GM19467 (cell line): ENCODE measurements around the gene CCDC8.
"Not testable (repeated sequence)": the region's sequence is repeated elsewhere in the genome, so short reads cannot be mapped to it uniquely, and the experiment has no call there.

Experiments used
- ATAC-seq: cut with Tn5 transposase; IDR thresholded peaks from one replicate; pipeline ENCODE4 v1.9.1; 2021; ENCODE audit warnings: mild to moderate bottlenecking, moderate library complexity; ENCODE audit not compliant: unreplicated experiment

The CCDC8 gene

DNA sequence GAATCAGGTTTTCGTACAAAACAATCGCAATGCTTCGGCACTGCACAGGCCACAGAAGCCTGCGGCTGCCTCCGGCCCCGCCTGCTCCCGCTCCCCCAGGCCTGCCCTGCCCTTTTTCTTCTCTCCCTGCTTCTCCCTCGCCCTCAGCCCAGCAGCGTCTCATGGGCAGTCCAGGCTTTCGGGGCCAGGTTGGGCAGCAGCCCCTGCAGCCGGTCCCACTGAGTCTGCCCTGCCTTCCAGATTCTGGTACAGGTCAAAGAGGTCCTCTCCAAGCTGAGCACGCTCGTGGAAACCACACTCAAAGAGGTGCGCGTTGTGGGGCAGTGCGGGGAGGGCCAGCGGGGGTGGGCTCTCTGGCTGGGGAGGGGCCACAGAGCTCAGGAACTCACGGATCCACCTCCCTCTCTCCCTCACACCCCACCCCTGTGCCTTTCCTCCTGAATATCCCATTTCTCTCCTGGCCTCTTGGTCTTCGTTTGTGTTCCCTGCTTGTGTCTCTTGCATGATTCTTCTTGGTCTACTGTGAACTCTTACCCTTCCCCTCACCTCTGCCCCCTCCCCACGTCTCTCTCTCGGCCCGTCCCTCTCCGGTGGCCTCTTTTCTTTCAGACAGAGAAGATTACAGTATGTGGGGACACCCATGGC lies 30.1 kb downstream of the CCDC8 start:
- ATAC-seq: no peak

DNA sequence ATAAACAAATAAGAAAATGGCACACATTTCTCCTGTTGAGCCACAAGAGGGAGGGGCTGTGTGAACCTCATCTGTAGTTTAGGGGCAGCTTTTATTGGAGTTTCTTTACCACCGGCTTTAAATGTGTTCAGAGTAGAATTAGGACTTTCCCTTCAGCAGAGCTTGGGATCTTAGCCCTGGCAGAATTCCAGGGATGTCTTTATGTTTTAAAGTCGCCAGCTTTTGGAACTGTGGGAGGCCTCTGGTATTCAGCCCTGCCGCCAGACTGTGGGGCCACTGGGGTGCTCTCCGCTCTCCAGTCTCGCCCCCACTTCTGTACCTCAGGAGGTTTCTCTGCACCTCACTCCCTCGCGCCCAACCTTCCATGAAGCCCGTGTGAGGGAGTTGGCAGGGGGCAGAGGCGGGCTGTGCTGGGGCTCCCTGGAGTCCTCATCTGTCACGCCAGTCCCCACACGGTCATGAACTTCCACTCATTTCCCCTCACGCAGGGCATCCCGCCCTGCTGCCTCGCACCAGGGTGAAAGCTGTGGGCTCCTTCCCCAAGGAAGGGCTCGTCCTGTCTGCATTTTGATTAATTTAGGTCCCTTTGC lies 31.5 kb downstream of the CCDC8 start:
- no peak for ATAC-seq

DNA sequence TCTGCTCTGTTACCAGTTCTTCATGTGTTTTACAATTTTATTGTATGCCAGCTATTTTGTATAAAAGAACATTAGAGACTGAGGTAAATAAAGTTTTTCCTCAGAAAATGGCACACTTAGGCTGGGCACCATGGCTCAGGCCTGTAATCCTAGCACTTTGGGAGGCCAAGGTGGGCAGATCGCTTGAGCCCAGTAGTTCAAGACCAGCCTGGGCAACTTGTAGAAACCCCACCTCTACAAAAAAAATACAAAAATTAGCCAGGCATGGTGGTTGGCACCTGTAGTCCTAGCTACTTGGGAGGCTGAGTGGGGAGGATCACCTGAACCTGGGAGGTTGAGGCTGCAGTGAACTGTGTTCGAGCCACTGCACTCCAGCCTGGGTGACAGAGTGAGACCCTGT lies 32.0 kb downstream of the CCDC8 start:
- no peak for ATAC-seq

DNA sequence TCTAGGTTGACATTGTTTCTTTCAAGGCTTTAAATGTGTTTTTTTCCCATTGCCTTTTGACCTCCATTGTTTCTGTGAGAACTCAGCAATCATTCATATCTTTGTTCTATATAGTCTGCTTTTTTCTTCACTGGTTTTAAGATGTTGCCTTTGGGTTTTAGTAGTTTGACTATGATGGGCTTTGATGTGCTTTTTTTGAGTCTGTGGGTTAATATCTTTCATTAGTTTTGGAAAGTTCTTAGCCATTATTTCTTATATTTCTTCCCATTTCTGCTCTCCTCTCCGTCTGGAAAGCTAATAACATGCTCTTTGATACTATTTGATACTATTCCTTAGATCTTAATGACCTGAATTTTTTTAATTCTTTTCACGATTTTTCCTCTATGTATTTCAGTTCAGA lies 32.7 kb downstream of the CCDC8 start:
- no peak for ATAC-seq

DNA sequence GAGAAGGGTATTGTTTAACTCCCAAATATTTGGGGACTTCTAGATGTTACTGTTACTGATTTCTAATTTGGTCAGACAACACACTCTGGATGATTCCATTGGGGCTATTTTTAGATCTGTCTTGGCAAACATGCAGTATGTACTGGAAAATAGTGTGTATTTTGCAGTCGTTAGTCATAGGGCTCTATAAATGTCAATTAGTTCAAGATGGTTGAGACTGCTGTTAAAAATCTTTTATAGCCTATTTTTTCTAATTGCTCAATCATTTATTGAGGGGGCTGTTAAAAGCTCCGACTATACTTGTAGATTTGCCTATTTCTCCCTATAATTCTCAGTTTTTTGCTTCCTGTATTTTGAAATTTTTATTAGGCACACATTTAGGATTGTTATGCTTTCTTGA lies 35.1 kb downstream of the CCDC8 start:
- no peak for ATAC-seq

DNA sequence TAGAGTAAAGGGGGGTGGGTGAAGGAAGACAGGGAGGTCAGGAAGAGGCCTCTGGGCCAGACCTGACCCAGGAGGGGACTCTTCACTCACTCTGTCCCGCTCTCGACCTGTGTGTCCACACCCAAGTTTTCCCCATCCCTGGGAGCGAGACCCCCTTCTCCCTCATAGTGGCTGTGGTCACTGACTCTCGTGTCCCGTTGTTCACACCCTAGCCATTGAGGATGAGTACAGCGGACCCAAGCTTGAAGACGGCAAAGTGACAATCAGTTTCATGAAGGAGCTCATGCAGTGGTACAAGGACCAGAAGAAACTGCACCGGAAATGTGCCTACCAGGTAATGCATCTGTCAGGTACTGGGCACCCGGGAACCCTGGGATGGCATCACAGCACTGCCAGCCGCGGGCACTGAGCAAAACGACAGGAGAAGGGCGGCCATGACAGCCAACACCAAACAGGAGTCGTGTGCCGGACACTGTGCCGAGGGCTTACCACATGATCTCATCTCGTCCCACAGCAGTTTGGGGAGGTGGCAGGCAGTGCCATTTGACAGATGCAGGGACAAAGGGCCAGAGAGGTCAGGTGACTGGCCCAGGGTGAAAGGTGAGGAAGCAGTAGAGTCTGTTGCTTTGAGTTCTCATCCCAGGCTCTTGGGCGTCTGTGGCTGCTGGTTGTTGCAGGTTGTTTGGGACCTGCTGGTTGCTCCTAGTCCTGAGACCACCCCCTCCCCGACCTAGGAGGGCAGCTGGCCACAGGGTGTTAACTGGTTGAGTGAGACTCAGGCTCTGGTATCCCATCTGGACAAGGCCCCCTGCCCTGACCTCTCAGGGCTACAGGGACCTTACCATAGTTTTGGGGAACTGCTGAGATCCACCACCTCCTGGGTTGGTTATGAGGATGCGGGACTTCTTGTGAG lies 36.9 kb downstream of the CCDC8 start:
- ATAC-seq: no peak

DNA sequence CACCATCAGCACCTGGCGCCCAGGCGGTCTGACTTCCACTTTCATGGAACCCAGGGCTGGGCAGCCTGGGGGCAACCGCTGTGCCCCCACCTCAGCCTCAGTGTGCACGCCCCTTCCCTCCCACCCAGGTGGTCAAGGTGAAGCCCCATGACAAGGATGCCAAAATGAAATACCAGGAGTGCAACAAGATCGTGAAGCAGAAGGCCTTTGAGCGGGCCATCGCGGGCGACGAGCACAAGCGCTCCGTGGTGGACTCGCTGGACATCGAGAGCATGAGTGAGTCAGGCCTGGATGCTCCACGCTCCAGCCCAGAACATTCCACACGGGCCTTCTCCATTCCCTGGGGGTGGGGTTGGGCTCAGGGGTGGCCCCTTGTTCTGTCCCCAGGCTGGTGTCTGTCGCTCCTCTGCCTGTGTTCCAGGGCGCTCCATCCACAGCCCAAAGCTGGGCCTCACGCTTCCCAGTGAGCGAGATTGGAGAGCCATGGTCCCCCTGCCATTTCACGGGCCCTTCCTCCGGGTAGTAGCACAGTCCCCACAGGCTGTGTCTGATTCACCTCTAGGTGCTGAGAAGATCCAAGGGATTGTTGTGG lies 37.8 kb downstream of the CCDC8 start:
- ATAC-seq: not testable (repeated sequence)

DNA sequence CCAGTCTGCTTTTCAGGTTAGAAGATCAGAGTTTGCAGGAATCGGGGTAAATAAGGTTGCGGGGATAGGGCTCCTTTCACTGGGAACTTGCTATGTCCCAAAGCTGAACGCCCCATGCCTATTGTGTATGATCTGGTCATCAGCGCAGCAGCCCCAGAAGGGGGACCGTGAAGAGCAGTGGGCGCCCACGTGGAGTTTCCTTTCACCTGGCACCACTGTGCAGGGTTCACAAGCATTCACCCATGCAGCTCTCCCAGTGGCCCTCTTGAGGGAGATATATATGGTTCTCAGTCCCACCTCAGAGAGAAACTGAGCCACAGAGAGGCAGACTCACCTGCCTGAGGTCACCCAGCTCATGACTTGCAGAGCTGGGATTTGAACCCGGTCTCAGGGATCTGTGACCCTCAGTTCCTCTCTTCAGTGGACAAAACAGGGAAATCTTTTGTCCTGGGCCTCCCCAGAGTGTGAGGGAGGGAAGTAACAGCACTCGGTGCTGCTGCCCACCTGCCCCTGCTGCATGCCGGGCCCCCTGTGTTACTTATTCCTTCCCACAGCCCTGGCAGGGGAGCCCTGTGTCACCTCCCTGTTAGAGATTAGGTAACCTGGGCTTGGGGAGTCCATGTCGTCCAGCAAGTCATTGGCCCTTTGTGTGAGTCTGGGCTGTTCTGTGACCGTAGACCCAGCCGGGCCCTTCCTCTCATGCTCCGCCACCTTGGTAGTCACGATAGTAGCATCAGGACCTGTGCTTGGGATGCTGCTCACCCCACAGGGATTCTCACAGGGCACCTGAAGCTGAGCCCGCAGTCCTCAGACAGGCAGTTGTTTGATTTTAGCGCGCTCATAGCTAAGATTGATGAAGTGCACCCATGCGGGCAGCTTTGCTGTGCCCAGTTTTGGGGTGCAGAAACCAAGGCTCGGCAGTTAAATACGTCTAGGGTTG lies 38.6 kb downstream of the CCDC8 start:
- no peak for ATAC-seq

DNA sequence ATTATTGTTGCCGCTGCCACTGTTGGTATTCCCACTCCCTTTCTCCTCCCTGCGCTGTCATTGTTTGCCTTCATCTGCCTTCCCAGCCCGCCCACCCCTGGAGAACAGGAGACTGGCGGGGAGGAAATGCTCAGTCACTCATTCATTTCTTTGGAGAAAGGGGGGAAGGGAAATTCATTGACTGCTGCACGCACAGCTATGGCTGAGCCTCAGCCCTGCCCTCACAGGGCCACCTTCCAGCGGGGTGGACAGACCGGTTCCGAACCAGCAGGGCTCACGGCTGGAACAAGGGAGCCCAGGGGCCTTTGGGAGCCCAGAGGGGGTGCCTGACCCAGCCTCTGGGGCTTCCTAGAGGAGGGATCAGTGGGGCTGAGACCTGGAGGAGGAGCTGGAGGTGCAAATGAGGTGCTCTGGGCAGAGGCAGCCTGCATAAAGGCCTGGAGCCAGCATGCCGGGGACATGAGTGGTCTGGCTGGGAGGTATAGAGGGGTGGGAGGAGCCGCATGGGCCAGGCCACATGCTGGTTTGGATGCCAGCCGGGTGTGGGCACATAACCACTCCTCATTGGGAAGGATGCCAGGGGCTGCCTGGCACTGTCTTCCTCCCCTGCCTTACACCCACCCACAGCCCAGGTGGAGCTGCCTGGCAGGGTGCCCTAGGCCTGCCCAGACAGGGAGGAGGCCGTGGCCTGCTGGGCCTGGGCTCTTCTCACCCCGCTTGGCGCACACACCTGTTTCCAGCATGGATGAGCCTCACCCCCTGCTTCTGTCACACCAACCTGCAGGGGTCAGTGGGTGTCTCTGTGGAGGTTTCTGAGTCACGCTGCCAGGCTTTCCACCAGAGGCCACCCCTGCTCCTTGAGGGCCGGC lies 39.6 kb downstream of the CCDC8 start:
- no peak for ATAC-seq

DNA sequence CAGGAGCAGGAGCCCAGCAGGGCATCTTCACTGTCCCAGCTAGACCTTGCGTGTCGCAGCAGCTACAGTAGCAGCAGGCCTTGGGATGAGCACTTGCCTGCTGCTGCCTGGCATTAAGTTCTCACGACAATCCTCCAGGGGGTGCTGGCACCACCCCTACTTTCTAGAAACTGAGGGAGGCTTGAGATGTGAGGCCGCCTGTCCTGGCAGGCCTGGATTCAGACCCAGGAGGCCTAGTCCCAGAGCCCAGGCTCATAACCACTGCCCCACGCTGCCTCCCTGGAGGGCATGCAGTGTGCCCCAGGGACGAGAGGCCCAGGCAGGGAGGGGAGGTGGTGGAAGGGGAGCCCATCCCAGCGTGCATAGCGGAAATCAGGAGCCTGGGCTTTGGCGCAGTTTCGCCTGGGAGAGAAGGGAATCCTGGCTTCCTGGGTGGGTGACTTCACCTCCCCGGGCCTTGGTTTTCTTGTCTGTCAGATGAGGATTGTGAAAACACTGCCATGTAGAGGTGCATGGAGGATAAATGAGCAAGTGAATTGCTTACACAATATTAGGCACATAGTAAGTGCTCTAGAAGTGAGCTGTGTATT lies 40.4 kb downstream of the CCDC8 start:
- ATAC-seq: no peak

DNA sequence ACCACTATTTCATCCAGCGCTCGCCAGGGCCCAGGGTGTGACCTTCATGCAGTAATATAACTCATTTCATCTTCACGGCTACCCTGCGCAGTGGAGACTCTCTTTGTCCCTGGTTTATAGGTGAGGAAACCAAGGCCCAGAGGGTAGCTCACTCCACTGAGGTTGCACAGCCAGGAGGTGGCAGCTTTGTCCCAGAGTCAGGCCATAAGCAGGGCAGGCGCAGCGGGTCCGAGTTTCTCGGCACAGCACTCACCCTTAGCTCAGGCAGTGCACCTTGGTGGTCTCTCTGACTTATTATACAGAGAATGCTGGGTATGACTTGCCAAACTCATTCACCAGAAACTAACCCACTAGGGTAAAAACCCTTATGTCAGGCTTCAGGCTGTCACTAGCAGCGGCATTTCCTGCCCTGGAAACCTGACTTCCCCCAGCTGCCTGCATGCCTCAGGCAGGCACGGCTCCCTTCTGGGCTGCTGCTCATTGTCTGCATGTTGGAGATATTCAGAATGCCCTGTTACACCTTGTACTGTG lies 41.9 kb downstream of the CCDC8 start:
- no peak for ATAC-seq

DNA sequence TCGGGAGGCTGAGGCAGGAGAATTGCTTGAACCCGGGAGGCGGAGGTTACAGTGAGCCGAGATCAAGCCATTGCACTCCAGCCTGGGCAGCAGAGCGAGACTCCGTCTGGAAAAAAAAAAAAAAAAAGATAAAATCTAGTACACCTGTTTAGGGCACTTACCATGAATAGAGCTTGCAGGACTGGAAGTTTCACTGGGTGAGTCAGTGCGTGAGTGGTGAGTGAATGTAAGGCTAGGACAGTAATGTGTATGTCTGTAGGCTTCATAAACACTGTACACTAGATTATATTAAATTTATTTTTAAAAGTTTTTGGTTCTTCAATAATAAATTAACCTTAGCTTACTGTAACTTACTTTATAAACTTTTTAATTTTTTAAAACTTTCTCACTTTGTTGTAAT lies 43.5 kb downstream of the CCDC8 start:
- no peak for ATAC-seq

DNA sequence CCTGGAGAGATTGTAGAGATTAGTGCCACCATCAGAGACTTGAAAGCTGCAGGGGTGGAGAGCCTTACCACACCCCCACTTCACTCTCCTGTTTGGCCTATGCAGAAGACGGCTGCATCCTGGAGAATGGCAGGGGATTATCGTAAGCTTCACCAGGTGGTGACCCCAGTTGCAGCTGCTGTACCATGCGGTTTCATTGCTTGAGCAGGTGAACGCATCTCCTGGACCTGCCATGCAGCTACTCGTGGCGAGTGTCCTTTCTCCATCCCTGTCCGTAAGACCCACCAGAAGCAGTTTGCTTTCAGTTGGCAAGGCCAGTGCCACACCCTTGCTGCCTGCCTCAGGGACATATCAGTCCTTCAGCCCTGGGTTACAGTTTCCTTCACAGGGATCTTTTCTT lies 45.2 kb downstream of the CCDC8 start:
- no peak for ATAC-seq

DNA sequence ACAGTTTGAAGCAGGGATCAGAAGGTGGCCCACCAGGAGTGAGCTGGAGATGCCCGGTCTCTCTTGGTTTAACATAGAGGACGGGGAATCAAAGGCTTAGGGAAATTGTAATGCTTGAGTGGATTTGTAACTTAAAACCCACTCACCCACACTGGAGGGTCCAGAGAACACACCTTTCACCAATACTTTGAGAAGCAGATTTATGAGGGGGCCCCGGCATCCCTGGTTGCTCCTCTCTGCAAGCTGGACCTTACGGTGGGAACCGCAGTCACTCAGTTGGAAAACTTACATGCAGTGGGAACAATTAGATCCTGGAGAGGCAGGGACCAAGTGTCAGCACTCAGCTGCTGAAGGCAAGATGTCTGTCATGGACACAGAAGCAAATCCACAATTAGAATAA lies 45.9 kb downstream of the CCDC8 start:
- no peak for ATAC-seq

DNA sequence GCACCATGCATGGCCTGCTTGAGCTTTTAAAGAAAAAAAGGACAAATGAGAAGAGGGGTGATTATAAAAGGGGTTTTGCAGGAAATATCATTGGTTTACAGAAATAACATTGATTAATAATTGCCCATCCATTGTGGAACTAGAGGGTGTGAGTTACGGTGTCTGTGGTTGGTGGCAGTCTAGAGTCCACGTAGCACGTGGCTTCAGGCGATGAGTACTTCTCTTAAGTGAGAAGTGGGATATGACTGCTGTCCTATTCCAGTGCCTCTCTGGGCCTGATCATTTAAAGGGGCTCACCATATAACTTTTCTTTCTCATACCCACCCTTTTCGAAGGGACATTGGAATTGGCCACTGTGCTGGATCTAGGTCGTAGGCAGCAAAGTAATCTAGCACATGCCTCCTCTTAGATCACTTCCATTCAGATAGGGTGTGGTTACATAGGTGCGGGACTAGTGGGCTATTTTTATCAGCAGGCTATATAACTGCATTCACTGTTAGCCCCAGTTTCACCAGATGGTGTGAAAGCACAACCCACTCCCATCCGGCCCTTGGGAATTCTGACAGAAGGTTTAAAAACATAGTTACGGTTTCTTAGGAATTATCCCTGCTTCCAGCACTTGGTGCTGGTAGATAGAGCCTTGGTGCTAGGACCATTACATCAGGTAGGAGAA lies 46.6 kb downstream of the CCDC8 start:
- no peak for ATAC-seq

DNA sequence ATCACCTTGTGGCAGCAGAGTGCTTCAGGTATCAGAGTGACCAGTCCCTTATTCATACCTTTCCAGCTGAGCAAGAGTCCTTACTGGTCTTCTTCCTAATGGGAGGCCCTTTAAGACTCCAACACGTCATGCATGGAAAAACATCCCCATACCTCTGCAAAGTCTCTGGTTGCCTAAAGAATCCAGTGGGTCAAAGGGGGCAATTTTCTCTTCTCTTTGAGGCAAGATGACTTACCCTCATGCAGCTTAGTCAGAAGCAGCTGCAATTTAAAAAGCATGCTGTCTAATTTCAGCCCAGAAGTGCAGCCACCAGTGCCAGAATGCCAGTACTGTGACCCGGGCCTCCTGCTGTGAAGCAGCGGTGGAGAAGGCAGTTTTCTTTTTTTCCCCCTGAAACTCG lies 47.8 kb downstream of the CCDC8 start:
- ATAC-seq: no peak

DNA sequence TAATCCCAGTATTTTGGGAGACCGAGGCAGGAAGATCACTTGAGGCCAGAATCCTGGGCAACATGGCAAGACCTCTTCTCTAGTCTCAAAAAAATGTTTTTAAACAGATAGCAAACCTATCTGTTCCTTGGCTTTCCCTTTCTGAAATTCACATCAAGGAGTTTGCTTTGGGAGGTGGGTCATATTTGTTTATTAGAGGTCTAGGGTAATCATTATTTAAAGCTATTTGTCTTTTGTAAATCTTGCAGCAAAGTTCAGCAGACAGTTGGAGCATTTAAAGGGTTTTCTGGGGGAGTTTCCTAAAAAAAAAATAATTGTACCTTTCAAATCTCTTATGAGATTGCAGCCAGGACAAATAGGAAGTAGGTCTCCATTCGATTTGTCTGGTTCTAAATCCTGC lies 49.0 kb downstream of the CCDC8 start:
- ATAC-seq: no peak

DNA sequence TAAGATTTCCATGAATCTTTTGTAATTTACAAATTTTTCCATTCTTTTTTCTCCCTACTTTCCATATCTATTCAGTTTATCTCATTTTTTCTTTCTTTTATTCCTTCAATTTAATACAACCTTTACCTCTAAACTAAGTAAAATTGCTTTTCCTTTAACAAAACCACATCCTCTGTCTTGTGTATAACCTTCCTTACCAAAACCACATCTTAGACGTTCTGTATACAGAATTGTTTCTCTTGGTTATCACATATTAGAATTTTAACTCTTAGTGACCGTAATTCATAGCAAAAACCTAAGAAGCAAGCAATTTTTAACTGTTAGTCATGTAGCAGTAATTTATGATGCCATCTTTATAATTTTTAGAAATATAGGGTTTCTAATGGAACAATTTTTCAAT lies 51.4 kb downstream of the CCDC8 start:
- no peak for ATAC-seq
